Fibroblast of mammary gland (primary cell): ENCODE data around the gene TBC1D2B.

Source experiments
- DNase-seq: peaks from one replicate; pipeline ENCODE4 v3.0.0-alpha.2; 2010; ENCODE audit warnings: low read depth
- H3K4me3 ChIP-seq: 2 replicates; pipeline ENCODE4 v1.5.1; 2011; ENCODE audit warnings: low read depth, mild to moderate bottlenecking, low read length, moderate library complexity; ENCODE audit not compliant: control insufficient read depth
- CTCF ChIP-seq: conservative IDR thresholded peaks from 2 replicates; pipeline ENCODE4 v1.5.1; 2011; ENCODE audit warnings: low read depth, low read length, inconsistent platforms; ENCODE audit not compliant: control insufficient read depth, insufficient read depth

Gene TBC1D2B

GRCh38 chr15:78054966-78055365 is 22.5 kb downstream of the TBC1D2B start:
- no peak for TF ChIP-seq CTCF
- no peak for DNase-seq
- no peak overlapping the region for H3K4me3 ChIP-seq

- no peak for TF ChIP-seq CTCF
- DNase-seq, result no peak
- H3K4me3 ChIP-seq, result no peak overlapping the region
Observed at GRCh38 chr15:78054518-78054917, 23.0 kb downstream of the TBC1D2B start.

- no peak overlapping the region for H3K4me3 ChIP-seq
- no peak for TF ChIP-seq CTCF
- DNase-seq, result no peak
Observed at GRCh38 chr15:78052545-78052944, 25.0 kb downstream of the TBC1D2B start.

- H3K4me3 ChIP-seq, result no peak overlapping the region
- TF ChIP-seq CTCF, result no peak
- DNase-seq, result no peak
Observed at GRCh38 chr15:78052001-78052401, 25.5 kb downstream of the TBC1D2B start.

GRCh38 chr15:78051596-78051995 is 25.9 kb downstream of the TBC1D2B start:
- no peak for DNase-seq
- no peak for TF ChIP-seq CTCF
- H3K4me3 ChIP-seq, result no peak overlapping the region

- no peak overlapping the region for H3K4me3 ChIP-seq
- DNase-seq, result peak; percentile 35
- TF ChIP-seq CTCF, result no peak
Observed at GRCh38 chr15:78050826-78051225, 26.7 kb downstream of the TBC1D2B start.

GRCh38 chr15:78050441-78050809 is 27.1 kb downstream of the TBC1D2B start:
- no peak overlapping the region for H3K4me3 ChIP-seq
- TF ChIP-seq CTCF, result no peak
- no peak for DNase-seq
